Frontal cortex (tissue), 4 donors: ENCODE data around the gene MBOAT2. TPM values are rescaled to one million over a fixed set of nuclear protein-coding genes. Genes with fewer than 3 reads are reported as not detected.
"Not testable (repeated sequence)": the region's sequence is repeated elsewhere in the genome, so short reads cannot be mapped to it uniquely, and the experiment has no call there.

Source experiments
- DNase-seq, 2 donors: peaks; one replicate each; pipeline ENCODE4 v3.0.0; 2012; ENCODE audit warnings: low spot score in 2 of 2
- FAIRE-seq: peaks from 2 replicates; lab custom pipeline; 2012; peaks lifted over from hg19 to GRCh38; lab: Jason Lieb, UNC
- total RNA-seq: library from RNA; depleted of rRNA; stranded (reverse); fragments of >200 nt; gene quantifications from one replicate; pipeline ENCODE4 v1.2.3, GENCODE V29; 2014
- donor health status: control.
- donor health status: control.
- donor health status: control.

MBOAT2 gene
- total RNA-seq, 1 donor from 2014 or later, result 125 TPM

GRCh38 chr2:8994386-8994785 is 9.1 kb downstream of the MBOAT2 start:
- no peak for FAIRE-seq
- no peak for DNase-seq

DNA sequence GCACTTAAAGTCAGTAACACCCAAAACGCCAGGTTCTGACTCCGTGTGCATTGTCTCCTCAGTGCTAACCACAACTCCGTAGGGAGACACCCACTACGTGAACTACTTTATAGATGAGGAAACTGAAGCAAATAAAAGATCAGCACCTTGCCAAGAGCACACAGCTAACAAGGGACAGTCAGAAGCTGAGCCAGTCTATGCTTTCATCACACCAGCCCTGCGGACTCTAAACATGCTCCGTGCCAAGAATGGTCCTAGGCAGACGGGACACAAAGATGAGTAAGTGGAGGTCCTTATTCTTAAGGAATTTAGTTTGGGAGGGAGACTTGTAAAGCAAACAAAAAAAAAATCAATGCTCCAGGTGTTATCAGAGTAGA is 9.6 kb downstream of the MBOAT2 start:
- no peak for DNase-seq
- no peak for FAIRE-seq

- no peak for FAIRE-seq
- no peak for DNase-seq
Measured at GRCh38 chr2:8993196-8993901, 10.1 kb downstream of the MBOAT2 start.

- no peak for DNase-seq
- FAIRE-seq, result no peak
Measured at GRCh38 chr2:8992643-8993042, 10.8 kb downstream of the MBOAT2 start.

DNA sequence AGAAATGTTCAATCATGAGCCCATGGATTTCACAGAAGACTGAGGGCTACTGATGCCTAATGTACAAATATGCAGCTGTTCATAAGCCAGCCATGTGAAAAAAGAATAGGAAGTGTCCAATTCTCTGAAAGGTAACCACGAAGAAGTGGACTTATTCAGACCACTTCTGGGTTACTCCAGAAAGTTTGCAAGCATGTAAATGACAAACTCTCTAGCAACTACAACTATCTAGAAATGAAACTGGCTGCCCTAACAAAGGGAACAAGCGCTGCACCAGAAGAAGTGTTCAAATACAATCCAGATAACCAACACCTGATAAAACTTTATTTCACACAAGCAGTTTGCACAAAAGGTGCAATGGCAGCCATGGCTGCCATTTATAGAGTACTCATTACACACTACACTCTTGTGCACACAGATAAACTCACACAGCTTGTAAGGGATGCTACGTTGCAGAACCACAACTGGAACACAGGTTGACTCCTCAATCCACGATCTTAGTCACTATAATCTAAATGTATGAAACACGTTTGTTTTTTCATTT is 13.9 kb downstream of the MBOAT2 start:
- DNase-seq (no peak), FAIRE-seq (no peak)

- FAIRE-seq (no peak), DNase-seq (no peak)
Measured at GRCh38 chr2:8987410-8987809, 16.1 kb downstream of the MBOAT2 start.

- FAIRE-seq, result no peak
- DNase-seq, result no peak
Measured at GRCh38 chr2:8986327-8986976, 17.0 kb downstream of the MBOAT2 start.

DNA sequence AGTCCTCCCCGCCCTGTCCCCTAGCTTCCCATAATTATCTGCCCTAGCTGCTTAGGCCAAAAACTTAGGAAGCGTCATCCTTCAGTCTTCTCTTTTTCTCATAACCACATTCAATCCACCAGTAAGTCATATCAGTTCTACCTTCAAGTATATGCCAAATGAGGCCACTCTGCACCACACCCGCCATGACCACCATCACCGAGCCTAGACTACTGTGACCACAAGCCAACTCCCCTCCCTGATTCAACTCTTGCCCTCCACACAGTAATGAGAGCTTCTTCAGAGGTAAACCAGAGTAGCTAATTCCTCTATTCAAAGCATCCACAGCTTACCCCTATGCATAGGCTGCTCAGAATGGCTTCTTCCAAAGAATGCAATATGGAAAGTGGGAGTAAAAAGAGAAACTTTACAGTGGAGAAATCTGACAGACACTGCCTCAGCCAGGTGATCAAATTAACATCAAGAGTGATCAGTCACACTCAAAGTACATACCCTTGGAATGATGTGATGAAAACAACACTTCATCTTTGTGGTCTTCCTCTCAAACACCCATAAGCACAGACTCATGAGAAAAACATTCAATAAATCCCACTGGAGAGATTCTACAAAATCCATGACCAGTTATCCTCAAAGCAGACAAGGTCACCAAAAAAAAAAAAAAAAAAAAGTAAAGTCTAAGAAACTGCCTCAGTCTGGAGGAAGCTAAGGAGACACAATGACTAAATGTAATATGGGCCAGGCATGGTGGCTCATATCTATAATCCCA is 17.7 kb downstream of the MBOAT2 start:
- no peak for FAIRE-seq

GRCh38 chr2:8984855-8985254 is 18.6 kb downstream of the MBOAT2 start:
- FAIRE-seq (no peak), DNase-seq (no peak)

More for the DNA sequence above, 17.7 kb downstream of the MBOAT2 start:
- no peak for DNase-seq

DNA sequence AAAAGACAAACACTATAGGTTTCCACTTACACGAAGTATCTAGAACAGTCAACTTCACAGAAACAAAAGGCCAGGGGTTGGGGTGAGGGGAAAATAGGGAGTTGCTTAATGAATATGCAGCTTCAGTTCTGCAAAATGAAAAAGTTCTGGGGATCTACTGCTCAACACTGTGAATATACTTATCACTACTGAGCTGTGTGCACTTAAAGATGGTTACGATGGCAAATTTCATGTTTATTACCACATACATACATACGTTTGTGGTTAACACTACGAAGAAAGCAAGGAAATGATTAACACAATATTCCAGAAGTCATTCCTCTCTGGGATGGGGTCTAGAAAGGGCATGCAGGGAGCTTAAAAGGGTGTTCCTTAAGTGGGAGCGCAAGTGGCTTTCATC is 19.3 kb downstream of the MBOAT2 start:
- DNase-seq (no peak), FAIRE-seq (no peak)

DNA sequence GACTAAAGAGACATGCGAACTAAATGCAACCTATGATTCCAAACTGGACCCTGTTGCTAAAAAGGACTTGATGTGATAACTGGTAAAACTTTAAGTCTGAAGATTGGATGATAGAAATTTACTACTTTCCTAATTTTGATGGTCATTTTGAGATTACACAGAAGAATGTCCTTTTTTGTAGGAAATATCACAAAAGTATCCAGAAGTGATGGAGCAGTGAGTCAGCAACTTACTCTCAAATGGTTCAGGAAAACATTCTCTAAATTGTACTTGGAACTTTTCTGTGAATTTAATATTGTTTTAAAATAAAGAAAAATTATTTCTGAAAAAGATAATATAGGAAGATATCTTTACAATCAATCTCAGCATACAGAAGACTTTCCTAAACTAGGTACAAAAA is 19.9 kb downstream of the MBOAT2 start:
- no peak for DNase-seq
- FAIRE-seq, result peak; percentile 47

GRCh38 chr2:8981876-8982275 is 21.6 kb downstream of the MBOAT2 start:
- DNase-seq (no peak), FAIRE-seq (no peak)

DNA sequence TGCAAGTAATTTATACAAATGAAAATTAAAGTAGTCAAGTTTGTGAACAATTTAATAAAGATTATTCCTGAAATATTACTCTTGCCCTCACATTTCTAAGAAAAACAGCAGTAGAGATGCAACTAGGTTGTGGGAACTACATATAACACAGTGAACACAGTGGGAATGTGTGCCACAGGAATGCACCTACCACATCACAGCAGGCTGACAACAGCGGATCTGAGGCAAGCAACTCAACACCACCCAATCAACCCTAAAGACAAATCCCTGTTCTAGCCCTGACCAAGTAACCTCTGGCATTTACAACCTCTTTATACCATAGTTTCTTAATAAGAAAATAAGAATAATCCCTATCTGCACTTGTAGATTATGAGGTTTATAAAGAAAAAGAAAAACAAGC is 23.4 kb downstream of the MBOAT2 start:
- FAIRE-seq (no peak), DNase-seq (no peak)

DNA sequence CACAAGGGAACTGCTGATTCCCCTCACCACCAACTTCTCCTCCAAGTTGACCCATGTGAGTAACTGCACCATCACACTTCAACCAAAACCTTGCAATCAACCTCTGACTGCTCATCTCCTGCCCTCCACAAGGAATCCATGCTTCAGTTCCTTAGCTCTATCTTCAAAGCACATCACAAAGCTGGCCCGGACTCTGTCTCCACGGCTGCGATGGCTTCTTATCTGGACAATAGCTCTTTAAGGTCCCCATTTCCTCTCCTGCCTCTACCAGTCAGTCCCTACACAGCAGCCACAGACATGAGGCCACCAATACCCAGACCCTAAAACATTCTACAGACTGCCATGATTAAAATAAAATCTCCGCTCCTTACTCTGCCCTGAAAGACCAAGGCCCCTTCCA is 25.7 kb downstream of the MBOAT2 start:
- DNase-seq (no peak), FAIRE-seq (no peak)

- DNase-seq, result no peak
- FAIRE-seq, result no peak
Measured at GRCh38 chr2:8976442-8977259, 26.8 kb downstream of the MBOAT2 start.

DNA sequence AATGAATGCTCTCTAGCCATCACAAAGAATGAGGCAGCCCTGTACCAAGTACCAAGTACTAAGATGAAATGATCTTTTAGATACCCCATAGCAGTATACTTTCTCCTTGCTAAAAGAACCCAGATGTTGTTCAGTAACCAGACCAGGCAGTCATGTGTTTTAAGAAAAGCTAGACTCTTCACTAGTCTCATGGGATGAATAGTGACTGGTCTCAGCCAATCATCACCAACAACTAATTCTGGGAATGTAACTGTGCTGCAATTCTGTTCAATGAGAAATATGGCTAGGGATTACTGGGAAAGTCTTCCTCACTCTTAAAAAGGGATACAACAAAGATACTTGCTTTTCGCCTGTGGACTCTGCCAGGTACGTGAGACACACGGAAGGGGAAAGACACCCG is 29.5 kb downstream of the MBOAT2 start:
- FAIRE-seq (no peak), DNase-seq (no peak)

GRCh38 chr2:8973017-8973416 is 30.5 kb downstream of the MBOAT2 start:
- FAIRE-seq, DNase-seq: not testable (repeated sequence)

DNA sequence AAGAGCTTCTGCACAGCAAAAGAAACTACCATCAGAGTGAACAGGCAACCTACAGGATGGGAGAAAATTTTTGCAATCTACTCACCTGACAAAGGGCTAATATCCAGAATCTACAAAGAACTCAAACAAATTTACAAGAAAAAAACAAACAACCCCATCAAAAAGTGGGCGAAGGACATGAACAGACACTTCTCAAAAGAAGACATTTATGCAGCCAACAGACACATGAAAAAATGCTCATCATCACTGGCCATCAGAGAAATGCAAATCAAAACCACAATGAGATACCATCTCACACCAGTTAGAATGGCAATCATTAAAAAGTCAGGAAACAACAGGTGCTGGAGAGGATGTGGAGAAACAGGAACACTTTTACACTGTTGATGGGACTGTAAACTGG is 30.9 kb downstream of the MBOAT2 start:
- FAIRE-seq, DNase-seq: not testable (repeated sequence)

DNA sequence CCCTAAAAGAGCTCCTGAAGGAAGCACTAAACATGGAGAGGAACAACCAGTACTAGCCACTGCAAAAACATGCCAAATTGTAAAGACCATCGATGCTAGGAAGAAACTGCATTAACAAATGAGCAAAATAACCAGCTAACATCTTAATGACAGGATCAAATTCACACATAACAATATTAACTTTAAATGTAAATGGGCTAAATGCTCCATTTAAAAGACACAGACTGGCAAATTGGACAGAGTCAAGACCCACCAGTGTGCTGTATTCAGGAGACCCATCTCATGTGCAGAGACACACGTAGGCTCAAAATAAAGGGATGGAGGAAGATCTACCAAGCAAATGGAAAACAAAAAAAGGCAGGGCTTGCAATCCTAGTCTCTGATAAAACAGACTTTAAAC is 34.1 kb downstream of the MBOAT2 start:
- not testable (repeated sequence) for DNase-seq, FAIRE-seq
